ENCODE results near the gene MRC1. TPM values are rescaled to one million over a fixed set of nuclear protein-coding genes. Genes with fewer than 3 reads are reported as not detected.

Gene MRC1
- total and polyA plus RNA-seq, 10 of the 15 experiments (the other 5 are each of a cell fraction or from before 2014, with no cell fraction given): 0.01 to 0.21 (median 0.03) TPM; not detected in 5

DNA sequence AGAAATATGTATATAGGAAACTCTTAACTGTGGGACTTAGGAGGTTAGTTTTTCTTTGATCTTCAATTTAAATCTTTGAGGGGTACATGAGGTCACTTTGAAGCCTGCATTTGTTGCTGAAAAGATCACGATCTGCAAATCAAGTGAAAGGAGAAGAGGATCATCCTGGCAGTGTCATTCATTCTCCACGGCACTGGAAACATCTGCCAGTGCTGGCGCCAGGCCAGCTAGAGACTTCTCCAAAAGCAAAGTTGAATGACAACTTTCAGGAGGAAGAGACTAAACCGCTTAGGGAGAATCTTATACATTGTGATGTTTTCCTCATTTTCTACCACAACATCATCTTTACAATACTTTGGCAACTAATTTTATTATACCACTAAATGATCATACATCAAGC lies 42.5 kb downstream of the MRC1 start:
- no peak overlapping the region for H3K9ac ChIP-seq (ENCODE audit: control insufficient read depth, insufficient read depth, low read length)
- H3K36me3 ChIP-seq (ENCODE audit: control insufficient read depth in 2 of 2, insufficient read depth in 2 of 2, low read length in 1 of 2): no peaks in the 10 kb centered on the region
- POLR2A ChIA-PET: no interaction called here
- no peaks in the 10 kb centered on the region for H3K9me3 ChIP-seq (replicated peaks; ENCODE audit: control insufficient read depth, insufficient read depth, low read length)
- no TSS peak for BruUV-seq (replicated peaks)
- no peaks in the 10 kb centered on the region for H3K4me1 ChIP-seq (ENCODE audit: control insufficient read depth, insufficient read depth, low read length)
- RAD21 ChIA-PET (ENCODE audit: unreplicated experiment): no interaction called here
- DNase-seq (ENCODE audit: low read depth, low spot score) (no peak), ATAC-seq (no peak), FAIRE-seq (no peak)
- 1% methylated on average over 4 of the region's 4 CpGs for whole genome bisulfite sequencing (ENCODE audit: insufficient coverage, insufficient replicate concordance, low lambda C conversion rate, missing lambda C conversion rate)
- SMC1A ChIA-PET (ENCODE audit: uncharacterized antibody, unreplicated experiment): no interaction called here
- no peak overlapping the region for H3K4me3 ChIP-seq
- intact Hi-C loops (cut with micrococcal nuclease; ENCODE audit: unreplicated experiment): loop anchor here (5.0 to 10.0 kb wide), 2 partner anchors 131 to 463 kb away; no protein-coding TSS in a partner anchor
- H3K4me2 ChIP-seq (ENCODE audit: control insufficient read depth, insufficient read depth): no peak overlapping the region
- H3K27me3 ChIP-seq (replicated peaks in 1 of 2; ENCODE audit: control insufficient read depth in 2 of 2, insufficient read depth in 2 of 2, low read length in 1 of 2): no peaks in the 10 kb centered on the region; a peak in 1 of 4 replicates
- no peaks in the 10 kb centered on the region for H3K79me2 ChIP-seq (ENCODE audit: control insufficient read depth, insufficient read depth, low read length)
- no peak overlapping the region for H2AFZ ChIP-seq (ENCODE audit: control insufficient read depth, low read depth, low read length)
- CTCF ChIA-PET: interaction anchor here (0.9 to 1.1 kb wide), 3 partner anchors 18 to 22 kb away, joined by 3 read pairs; no protein-coding TSS in a partner anchor
- no peak overlapping the region for H3K27ac ChIP-seq (ENCODE audit: control insufficient read depth, insufficient read depth)
- H4K20me1 ChIP-seq (ENCODE audit: control insufficient read depth, insufficient read depth): no peaks in the 10 kb centered on the region
- in situ Hi-C loops (cut with MboI): no loop called here
- no peak for TF ChIP-seq SUZ12 (IDR thresholded peaks at IDR 0.05; ENCODE audit: unreplicated experiment)
- no peak for TF ChIP-seq JUND (IDR thresholded peaks at IDR 0.05; ENCODE audit: low read depth, low read length)
- no peak for TF ChIP-seq ZSCAN29 (IDR thresholded peaks at IDR 0.05)
- TF ChIP-seq CREB1 (IDR thresholded peaks at IDR 0.05; ENCODE audit: low read depth): no peak
- TF ChIP-seq, protein P1, sequence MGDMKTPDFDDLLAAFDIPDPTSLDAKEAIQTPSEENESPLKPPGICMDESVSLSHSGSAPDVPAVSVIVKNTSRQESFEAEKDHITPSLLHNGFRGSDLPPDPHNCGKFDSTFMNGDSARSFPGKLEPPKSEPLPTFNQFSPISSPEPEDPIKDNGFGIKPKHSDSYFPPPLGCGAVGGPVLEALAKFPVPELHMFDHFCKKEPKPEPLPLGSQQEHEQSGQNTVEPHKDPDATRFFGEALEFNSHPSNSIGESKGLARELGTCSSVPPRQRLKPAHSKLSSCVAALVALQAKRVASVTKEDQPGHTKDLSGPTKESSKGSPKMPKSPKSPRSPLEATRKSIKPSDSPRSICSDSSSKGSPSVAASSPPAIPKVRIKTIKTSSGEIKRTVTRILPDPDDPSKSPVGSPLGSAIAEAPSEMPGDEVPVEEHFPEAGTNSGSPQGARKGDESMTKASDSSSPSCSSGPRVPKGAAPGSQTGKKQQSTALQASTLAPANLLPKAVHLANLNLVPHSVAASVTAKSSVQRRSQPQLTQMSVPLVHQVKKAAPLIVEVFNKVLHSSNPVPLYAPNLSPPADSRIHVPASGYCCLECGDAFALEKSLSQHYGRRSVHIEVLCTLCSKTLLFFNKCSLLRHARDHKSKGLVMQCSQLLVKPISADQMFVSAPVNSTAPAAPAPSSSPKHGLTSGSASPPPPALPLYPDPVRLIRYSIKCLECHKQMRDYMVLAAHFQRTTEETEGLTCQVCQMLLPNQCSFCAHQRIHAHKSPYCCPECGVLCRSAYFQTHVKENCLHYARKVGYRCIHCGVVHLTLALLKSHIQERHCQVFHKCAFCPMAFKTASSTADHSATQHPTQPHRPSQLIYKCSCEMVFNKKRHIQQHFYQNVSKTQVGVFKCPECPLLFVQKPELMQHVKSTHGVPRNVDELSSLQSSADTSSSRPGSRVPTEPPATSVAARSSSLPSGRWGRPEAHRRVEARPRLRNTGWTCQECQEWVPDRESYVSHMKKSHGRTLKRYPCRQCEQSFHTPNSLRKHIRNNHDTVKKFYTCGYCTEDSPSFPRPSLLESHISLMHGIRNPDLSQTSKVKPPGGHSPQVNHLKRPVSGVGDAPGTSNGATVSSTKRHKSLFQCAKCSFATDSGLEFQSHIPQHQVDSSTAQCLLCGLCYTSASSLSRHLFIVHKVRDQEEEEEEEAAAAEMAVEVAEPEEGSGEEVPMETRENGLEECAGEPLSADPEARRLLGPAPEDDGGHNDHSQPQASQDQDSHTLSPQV (IDR thresholded peaks at IDR 0.05): no peak
- TF ChIP-seq, protein P2, sequence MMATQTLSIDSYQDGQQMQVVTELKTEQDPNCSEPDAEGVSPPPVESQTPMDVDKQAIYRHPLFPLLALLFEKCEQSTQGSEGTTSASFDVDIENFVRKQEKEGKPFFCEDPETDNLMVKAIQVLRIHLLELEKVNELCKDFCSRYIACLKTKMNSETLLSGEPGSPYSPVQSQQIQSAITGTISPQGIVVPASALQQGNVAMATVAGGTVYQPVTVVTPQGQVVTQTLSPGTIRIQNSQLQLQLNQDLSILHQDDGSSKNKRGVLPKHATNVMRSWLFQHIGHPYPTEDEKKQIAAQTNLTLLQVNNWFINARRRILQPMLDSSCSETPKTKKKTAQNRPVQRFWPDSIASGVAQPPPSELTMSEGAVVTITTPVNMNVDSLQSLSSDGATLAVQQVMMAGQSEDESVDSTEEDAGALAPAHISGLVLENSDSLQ (IDR thresholded peaks at IDR 0.05): no peak
- TF ChIP-seq, protein P3, sequence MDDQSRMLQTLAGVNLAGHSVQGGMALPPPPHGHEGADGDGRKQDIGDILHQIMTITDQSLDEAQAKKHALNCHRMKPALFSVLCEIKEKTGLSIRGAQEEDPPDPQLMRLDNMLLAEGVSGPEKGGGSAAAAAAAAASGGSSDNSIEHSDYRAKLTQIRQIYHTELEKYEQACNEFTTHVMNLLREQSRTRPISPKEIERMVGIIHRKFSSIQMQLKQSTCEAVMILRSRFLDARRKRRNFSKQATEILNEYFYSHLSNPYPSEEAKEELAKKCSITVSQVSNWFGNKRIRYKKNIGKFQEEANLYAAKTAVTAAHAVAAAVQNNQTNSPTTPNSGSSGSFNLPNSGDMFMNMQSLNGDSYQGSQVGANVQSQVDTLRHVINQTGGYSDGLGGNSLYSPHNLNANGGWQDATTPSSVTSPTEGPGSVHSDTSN (IDR thresholded peaks at IDR 0.05; ENCODE audit: insufficient replicate concordance, low read depth, low read length): no peak
- TF ChIP-seq EP300 (IDR thresholded peaks at IDR 0.05; ENCODE audit: borderline replicate concordance in 1 of 2, control insufficient read depth in 1 of 2, low read depth in 2 of 2, low read length in 2 of 2): no peak
- no peak for TF ChIP-seq MYB (IDR thresholded peaks at IDR 0.05; ENCODE audit: borderline replicate concordance, low read depth, low read length)
- TF ChIP-seq, protein P4, sequence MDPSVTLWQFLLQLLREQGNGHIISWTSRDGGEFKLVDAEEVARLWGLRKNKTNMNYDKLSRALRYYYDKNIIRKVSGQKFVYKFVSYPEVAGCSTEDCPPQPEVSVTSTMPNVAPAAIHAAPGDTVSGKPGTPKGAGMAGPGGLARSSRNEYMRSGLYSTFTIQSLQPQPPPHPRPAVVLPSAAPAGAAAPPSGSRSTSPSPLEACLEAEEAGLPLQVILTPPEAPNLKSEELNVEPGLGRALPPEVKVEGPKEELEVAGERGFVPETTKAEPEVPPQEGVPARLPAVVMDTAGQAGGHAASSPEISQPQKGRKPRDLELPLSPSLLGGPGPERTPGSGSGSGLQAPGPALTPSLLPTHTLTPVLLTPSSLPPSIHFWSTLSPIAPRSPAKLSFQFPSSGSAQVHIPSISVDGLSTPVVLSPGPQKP (IDR thresholded peaks at IDR 0.05; ENCODE audit: low read depth, low read length): no peak
- TF ChIP-seq, protein P5, sequence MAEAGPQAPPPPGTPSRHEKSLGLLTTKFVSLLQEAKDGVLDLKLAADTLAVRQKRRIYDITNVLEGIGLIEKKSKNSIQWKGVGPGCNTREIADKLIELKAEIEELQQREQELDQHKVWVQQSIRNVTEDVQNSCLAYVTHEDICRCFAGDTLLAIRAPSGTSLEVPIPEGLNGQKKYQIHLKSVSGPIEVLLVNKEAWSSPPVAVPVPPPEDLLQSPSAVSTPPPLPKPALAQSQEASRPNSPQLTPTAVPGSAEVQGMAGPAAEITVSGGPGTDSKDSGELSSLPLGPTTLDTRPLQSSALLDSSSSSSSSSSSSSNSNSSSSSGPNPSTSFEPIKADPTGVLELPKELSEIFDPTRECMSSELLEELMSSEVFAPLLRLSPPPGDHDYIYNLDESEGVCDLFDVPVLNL (IDR thresholded peaks at IDR 0.05; ENCODE audit: low read depth, low read length): no peak
- TF ChIP-seq, protein P6, sequence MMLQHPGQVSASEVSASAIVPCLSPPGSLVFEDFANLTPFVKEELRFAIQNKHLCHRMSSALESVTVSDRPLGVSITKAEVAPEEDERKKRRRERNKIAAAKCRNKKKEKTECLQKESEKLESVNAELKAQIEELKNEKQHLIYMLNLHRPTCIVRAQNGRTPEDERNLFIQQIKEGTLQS (IDR thresholded peaks at IDR 0.05; ENCODE audit: borderline replicate concordance, extremely low read depth, low read depth, low read length): no peak
- no peak for TF ChIP-seq ESRRA (IDR thresholded peaks at IDR 0.05; ENCODE audit: low read length)

Measured in GM12878 (cell line).